HG02981 (cell line): ENCODE data around the gene NKG7.

Experiments
- ATAC-seq: cut with Tn5 transposase; IDR thresholded peaks from one replicate; pipeline ENCODE4 v1.9.1; 2021; ENCODE audit warnings: mild to moderate bottlenecking, moderate library complexity; ENCODE audit not compliant: unreplicated experiment

Gene NKG7

DNA sequence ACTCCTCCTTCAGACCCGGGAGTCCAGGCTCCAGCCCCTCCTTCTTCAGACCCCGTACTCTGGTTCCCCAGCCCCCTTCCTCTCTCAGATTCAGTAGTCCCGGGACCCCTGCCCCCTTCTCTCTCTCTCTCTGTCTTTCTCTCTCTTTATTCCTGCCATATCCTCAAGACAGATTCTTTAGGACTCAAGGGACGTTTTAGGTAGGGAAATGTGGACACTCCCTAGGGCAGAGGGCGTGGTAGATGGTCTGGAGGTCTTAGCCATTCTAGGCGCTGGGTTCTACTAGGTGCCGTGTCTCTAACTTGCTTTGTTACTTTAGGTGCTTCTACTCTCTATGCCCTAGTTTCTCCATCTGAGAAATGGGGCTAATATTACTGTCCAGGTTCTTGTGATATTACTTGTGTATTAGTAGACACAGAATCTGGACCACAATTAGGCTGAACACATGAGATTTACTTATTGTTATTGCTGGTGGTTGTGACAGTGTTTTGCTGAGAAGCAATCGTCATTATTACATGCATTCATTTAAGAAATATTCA is 18.7 kb upstream of the NKG7 start:
- ATAC-seq: no peak

DNA sequence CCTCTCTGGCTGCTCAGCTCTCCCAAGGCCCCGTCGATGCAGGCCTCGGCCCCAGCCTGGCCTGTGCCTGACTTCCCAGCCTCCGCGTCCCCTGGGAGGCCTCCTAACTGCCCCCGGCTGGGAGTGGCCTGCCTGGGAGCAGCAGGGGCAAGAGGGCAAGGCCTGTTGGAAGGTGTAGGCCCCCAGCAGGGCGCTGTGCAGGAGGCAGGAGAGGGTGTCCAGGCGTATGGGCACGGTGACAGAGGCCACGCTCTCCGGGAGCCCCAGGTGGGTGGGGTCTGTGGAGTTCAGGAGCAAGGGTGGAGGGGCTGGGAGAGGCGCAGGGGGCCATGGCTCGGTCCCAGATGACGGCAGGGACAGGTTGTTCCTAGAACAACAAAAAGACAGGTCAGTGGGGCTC is 16.7 kb upstream of the NKG7 start:
- ATAC-seq: no peak

DNA sequence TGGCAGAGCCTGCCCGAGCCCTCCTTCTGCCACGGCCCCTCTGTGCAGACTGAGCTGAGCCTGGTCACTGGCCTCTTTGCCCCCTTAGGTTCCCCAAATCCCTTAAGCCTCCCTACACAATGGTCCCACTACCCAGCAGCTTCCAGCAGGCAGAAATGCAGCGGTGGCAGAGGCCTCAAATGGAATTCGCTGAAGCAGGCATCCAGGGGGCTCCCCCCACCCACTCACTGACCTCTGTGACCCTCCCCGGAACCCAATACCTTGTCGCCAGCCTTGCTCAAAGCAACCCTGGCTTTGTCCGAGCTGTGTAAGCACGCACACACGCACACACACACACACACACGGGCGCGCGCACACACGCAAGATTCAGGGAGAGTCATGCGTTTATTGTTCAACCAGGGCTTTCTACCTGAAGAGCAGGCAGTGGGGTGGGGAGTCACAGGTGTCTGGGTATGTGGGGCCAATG is 15.5 kb upstream of the NKG7 start, which contains the start of gene LIM2:
LIM2 (minus strand) TSS at position 51 of the 466 bp plus-strand sequence. CDS start 531 bp downstream, outside the sequence.
- ATAC-seq: no peak

DNA sequence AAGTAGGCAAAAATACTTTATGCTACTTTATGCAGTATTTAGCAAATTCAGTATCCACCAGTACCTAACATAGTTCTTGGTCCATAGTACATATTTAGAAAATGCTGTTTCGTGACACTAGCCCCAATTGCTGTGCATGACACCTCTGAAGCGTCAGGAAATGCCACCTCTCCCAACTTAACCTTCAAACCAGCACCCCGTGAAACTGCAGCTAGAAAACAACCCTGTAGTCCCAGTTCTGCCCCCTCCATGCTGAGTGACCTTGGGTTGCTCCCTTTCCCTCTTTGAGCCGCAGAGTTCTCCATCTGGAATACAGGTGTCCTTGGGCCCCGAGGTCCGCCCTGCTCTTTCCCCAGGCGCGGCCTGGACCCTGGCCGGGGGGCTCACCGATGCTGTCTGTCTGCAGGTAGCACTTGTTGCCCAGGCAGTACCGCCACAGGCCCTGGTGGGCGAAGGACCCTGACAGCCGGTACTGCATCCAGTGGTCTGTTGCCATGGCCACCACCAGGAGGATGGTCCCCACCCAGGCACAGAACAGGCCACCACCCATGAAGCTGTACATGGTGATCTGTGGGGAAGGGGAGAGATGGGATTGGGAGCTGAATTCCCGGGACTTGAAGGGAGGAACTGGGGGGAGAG is 14.5 kb upstream of the NKG7 start:
- no peak for ATAC-seq

DNA sequence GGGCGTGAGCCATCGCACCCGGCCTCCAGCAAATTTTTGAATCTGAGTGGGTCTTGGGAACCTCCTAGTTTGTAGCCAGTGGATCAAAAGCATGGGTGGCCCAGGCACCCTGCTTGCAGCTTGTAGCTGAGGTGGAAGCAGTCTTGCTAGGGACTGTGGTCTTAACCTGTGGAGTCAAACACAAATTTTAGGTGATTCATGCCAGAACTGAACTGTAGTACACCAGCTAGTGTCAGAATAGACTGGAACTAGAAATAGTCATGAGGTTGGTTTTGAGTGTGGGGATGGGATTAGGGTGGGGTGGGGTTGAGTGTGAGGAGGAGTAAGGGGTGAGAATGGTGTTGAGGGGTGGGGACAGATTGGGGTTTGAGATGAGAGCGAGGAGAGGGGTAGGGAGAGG is 9.6 kb upstream of the NKG7 start:
- ATAC-seq: no peak

DNA sequence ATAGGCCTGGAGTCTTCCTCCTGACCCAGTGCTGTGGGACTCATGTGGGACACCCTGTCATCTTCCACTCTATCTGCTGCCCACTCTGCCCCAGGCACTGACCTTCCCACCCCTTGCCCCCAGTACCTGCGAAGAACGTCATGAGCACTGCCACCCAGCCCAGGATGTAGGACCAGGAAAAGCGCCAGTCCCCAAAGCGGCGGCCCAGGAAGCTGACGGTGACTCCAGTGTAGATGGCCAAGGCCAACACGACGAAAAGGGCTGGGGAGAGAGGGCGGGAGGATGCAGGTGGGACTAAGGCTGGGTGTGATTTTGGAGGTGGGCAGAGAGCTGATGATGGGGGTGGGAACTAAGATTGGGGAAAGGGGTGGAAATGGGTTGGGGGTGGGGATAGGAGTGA is 7.9 kb upstream of the NKG7 start:
- no peak for ATAC-seq

DNA sequence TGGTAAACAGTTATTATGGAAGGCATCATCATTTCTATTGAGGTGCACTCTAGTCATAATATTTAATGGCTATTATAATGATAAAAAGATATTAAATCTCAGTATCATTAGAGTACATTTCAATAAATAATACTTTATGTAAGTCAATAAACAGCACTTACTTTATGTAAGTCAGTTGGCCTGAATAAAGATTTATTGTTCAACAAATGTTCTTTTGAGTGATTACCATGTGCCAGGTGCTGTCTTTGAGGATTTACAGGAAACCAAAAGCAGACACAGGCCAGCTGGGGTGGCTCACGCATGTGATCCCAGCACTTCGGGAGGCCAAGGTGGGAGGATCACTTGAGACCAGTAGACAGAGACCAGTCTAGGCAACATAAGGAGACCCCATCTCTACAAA is 5.0 kb upstream of the NKG7 start:
- no peak for ATAC-seq

DNA sequence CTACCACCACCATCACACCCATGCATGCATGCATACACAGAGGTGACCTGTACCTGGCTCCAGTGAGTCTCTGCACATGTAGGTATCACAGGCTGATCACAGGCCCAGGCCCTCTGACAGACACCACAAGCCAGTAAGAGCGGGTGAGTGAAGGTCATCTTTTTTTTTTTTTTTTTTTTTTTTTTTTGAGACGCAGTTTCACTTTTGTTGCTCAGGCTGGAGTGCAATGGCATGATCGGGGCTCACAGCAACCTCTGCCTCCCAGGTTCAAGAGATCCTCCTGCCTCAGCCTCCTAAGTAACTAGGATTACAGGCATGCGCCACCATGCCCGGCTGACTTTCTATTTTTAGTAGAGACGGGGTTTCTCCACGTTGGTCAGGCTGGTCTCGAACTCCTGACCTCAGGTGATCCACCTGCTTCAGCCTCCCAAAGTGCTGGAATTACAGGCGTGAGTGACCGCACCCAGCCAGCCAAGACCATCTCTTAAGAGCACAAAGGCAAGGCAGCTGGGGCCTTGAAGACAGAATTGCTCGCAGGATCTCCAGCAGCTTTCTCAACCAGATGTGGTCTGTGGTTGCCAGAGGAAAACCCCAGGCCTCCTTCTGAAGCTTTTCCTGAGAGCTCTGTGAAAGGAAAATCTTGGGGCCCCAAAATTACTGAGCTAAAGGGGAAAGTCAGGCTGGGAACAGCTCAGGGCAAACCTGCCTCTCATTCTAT is 3.2 kb upstream of the NKG7 start:
- ATAC-seq: no peak

DNA sequence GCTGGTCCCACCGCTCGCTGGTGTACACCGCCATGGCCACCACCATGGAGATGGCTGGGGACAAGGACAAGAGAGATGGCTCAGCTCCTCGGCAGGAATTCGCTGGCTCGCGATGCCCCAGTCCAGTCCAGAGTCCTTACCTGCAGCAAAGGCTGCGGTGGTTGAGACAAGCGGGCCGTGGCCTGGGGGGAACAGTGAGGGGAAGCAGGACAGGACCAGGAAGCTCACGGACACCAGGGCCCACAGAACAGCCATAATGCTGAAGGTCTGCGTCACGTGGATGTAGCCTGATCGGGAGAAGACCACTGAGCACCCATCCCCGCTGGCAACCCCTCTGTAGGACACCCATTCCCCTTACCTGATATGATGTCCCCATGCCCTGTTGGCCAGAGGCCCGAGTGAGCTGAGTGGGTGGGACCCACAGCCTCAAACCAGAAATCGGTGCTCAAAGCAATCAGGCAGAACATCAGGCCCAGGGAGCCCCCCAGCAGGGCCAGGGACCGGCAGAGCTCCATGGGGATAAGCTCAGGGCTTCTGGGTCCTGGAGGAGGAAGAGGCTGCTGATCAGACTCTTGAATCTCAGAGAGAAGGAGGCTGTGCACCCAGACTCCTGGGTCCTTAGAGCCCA is 319 bp downstream of the NKG7 start:
- no peak for ATAC-seq

DNA sequence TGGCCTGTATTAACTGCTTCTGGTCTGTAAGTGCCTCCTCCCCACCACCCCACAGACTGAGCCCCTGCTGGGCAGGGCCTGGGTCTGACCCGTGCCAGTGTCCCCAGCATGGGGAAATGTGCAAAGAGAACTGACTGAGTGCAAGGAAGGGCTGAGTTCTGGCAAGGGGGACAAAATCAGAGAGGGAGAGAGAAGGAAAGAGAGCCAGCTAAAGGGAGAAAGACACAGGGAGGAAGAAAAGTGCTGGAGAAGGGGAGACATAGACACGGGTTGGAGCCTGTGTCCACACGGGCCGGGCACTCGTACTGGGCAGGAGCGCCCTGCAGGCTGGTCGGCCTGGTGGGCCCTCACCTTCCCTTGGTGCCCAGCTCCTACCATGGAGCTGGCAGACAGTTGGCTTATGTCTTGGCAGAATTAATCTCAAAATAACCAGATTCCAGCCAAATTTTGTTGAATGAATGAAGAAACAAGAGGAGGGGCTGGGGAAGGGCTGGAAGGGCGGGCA is 1.2 kb downstream of the NKG7 start:
- ATAC-seq: no peak

DNA sequence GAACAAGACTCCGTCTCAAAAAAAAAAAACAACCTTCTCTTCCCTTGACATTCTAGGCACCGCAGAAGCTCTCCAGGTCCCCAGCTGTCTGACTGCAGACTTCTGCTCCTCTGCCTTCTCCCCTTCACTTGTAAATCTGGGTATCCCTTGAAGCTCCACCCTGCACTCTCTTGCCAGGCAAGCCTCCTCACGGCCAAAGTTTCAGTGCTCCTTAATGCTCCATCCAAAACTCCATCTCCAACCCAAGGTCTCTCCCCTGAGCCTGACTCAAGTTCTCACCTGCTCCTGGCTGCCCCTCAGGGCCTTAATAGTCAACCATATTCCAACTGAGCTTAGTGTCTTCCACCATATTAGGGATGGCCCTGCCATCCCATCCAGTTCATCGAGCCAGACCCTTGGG is 2.2 kb downstream of the NKG7 start:
- no peak for ATAC-seq

DNA sequence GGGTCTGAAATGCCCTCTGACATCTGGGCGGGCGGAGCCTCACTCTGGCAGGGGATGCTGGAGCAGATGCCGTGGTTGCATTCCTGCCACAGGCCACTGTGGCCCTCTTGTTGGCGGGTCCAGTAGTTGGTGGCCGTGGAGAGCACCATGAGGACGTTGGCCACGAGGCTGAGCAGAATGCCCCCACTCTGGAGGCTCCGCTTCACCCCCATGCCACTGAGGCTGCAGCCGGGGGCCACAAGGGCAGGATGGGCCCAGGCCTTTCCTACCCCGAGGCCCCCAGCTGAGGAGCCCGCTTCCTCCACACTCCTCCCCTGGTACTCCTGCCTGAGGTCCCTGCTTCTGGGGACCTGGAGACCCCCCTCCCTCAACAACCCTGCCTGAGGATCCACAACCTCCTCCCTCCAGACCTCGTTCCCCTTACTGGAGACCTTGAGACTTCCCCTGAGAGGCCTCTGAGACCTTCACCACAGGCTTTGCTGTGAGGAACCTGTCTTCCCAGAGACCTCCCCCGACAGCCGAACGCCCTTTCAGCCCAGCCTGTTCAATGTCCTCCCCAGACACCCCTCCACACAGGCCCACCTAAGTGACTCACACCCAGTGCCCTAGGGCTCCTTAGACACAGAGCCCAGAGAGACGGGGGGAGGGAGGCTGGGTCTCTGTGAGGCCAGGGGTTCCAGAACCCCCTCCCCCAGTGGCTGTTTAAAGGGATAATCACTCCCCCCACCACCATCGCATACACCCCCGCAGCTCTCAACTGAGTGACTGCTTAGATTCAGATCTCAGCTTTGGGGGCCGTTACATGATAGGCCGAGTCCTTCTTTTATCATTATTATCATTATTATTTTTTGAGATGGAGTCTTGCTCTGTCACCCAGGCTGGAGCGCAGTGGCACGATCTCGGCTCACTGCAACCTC is 3.8 kb downstream of the NKG7 start, which contains the start of gene CLDND2:
CLDND2 (minus strand) TSS at position 638 of the 917 bp plus-strand sequence; CDS start at position 212, 426 bp downstream.
- no peak for ATAC-seq

DNA sequence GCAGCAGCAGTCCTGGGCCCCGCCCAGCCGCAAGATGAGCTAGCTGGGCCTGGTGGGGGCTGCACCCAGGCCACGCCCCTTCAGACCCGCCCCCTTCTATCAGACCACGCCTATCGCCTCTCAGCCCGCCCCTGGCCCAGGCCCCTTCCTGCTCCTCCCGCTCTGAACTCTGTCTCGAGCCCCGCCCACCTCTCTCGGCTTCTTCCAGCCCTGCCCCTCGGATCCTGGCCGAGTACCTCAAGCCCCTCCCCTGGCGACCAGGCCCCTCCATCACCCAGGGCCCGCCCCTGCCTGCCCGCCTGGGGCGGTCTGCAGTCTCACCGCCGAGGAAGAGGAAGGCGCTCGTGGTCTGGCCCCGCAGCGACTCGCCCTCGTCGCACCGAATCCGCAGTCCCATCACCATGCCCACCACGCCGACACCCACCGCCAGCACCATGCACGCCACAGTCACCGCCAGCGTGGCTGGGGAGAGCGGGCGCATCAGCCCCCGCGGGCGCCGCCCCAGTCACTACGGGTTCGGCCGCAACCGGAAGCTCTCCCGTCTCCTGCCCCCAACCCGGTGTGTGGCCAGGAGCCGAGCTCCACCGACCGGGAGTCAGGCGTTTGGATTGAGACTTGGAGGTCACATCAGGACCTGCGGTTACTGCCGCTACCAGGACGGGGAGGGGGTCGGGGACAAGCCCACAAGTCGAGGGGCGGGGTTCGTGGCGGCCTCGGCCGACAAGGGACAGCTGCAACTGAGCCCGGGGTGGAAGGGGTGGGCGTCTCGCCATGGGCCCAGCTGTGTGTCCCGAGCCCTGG is 4.7 kb downstream of the NKG7 start:
- ATAC-seq: peak; percentile 74

DNA sequence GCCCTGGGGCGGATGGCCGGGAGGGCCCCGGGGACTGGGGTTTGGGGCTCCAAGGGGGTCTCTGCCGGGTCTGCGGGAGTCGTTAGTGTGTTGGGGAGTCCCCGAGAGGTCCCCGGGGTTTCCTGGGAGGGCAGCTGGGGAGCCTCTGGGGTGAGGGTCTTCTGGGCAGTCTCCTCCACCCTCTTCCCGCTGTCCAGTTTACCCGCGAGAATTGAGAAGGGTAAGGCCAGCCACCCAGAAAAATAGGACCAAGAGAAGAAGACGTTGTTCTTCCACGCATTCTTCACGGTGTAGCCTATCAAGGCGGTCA is 5.2 kb downstream of the NKG7 start:
- peak; percentile 3 for ATAC-seq

DNA sequence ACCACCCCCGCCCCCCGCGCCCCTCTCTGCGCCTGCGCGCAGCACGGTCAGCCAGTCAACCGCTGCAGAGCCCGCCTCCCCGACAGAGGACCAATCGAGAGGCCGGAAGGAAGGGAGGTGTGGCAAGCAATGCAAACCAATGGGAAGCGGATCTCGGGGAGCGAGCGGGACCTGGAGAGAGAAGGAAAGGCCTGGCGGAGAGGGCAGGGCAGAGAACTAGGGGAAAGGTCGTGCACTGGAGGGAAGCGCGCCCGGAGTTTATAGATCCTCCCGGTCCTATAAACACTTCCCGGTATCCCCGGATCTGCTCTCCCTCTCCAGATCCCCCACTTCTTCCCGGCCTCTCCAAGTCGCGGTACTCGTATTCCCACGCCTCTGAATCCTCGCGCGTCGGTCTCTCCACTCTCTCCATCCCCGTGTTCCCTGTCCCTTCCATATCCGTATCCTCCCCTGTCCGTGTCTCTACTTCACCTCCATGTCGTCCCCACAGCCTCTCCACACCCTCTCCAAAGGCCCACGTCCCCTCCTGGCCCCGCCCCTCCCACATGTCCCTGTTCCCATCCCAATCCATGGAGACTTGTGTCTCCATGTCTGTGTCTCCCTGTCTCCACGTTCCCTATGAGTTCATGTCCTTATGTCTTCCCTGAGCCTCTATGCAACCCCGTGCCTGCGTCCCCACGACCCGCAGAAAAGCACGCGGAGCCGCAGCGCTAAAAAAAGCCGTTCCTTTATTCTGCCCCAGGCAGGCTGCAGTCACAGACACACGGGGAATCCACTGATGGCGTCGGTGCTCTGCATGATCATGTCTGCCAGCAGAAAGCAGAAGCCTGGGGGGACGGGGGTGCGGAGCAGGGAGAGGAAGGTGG is 5.8 kb downstream of the NKG7 start:
- ATAC-seq: no peak

DNA sequence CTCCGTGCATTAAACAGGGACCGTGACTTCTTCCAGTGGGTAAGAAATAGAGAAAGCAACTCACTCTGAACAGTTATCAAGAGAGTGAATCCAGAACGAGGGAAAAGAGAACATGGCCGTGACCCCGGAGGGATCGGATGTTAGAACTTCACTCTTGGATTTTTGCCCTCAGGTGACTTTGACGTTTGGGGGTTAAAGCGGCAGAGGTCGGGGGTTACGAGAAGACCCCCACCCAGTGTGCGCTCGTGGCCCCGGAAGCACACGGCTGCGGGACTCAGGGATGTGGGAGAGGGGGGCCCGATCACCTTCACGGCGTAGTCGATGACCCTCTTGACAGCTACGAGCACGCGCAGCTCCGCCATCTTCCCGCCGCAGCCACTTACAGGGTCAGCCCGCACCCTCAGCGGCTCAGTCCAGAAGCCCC is 6.5 kb downstream of the NKG7 start, which contains the start of gene ETFB:
ETFB (minus strand) TSS at position 424 of the 424 bp plus-strand sequence; CDS start at position 362, 62 bp downstream.
- ATAC-seq: no peak

DNA sequence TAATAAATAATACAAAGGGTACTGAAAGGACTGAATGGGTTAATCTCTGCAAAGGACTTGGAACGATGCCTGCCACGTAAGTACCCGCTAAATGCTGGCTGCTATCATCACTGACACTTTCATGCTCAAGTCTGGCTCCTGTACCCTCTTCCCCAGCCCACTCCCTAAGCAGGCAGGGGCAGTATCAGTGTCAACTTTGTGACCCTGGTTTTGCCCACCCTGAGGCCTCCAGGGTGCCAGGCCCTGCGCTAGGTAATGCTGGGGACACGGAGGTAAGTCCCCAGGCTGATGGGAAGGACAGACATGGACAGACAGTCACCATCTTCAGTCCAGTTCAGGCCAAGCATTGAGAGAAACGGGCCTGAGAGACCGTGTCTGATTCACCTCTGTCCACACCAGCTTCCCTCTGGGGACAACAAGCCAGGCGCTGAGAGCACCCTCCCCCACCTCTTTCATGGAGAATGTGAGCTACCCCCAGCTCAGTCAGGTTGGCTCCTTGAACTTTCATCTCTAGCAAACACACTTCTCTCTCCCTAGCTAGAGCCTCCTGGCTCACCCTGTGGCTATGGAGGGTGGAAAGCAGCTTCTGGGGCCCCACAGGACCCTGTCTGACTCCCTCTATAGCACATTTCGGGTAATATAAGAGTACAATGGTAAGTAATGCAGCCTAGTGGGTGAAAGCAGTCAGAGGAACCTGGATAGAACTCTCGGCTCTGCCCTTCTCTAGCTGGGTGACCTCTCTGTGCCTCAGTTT is 7.1 kb downstream of the NKG7 start:
- ATAC-seq: no peak
